HepG2 (cell line): Measurements from ENCODE around the gene ASF1B. TPM values are rescaled to one million over a fixed set of nuclear protein-coding genes. Genes with fewer than 3 reads are reported as not detected.

ENCODE experiments used
- MTERF4 ChIP-seq: sonication (generic); formaldehyde crosslinking; IDR thresholded peaks from 2 replicates; pipeline ENCODE4 v1.8.0; 2023; ENCODE audit warnings: mild to moderate bottlenecking, missing genetic modification reagents
- NFKBIZ ChIP-seq: IDR thresholded peaks from 2 replicates; pipeline ENCODE4 v1.6.1; 2018; ENCODE audit warnings: missing genetic modification reagents, missing compliant biosample characterization
- NR3C1 ChIP-seq: sonication (generic); formaldehyde crosslinking; IDR thresholded peaks from 2 replicates; pipeline ENCODE4 v1.4.0; 2020; ENCODE audit warnings: missing genetic modification reagents
- RAD51 ChIP-seq: fragments of 450-650 bp; IDR thresholded peaks from 2 replicates; pipeline ENCODE4 v1.6.1; 2016; ENCODE audit warnings: borderline replicate concordance
- RELA ChIP-seq: sonication (generic); formaldehyde crosslinking; IDR thresholded peaks from 2 replicates; pipeline ENCODE4 v1.4.0; 2020; ENCODE audit warnings: missing genetic modification reagents
- SCMH1 ChIP-seq: sonication (generic); formaldehyde crosslinking; IDR thresholded peaks from 2 replicates; pipeline ENCODE4 v1.9.0; 2021; ENCODE audit warnings: missing genetic modification reagents, mild to moderate bottlenecking, borderline replicate concordance
- SYNCRIP ChIP-seq: fragments of 200-400 bp; formaldehyde crosslinking; IDR thresholded peaks from 2 replicates; pipeline ENCODE4 v1.6.1; 2018; ENCODE audit warnings: mild to moderate bottlenecking, low read depth, low read length; ENCODE audit not compliant: insufficient read depth
- TOPORS ChIP-seq: sonication (generic); formaldehyde crosslinking; IDR thresholded peaks from 2 replicates; pipeline ENCODE4 v1.8.0; 2023; ENCODE audit warnings: mild to moderate bottlenecking, missing genetic modification reagents
- TRAFD1 ChIP-seq: sonication (generic); formaldehyde crosslinking; IDR thresholded peaks from 2 replicates; pipeline ENCODE4 v1.5.1; 2020; ENCODE audit warnings: missing genetic modification reagents, mild to moderate bottlenecking, borderline replicate concordance
- ZBTB34 ChIP-seq: sonication (generic); formaldehyde crosslinking; IDR thresholded peaks from 2 replicates; pipeline ENCODE4 v1.8.0; 2022; ENCODE audit warnings: mild to moderate bottlenecking, missing genetic modification reagents
- ZBTB40 ChIP-seq, 2 experiments: fragments of 450-650 bp in 1 of 2; sonication (generic) in 1 of 2; formaldehyde crosslinking in 1 of 2; IDR thresholded peaks; 2 replicates each; pipeline versions ENCODE4 v1.6.1 to v1.8.0; 2016 to 2022; ENCODE audit warnings: antibody characterized with exemption in 1 of 2, mild to moderate bottlenecking in 1 of 2, missing genetic modification reagents in 1 of 2
- ZNF224 ChIP-seq: sonication (generic); formaldehyde crosslinking; IDR thresholded peaks from 2 replicates; pipeline ENCODE4 v1.5.0; 2020; ENCODE audit warnings: mild to moderate bottlenecking, missing genetic modification reagents
- ZNF740 ChIP-seq: sonication (generic); formaldehyde crosslinking; IDR thresholded peaks from 2 replicates; pipeline ENCODE4 v1.4.0; 2020; ENCODE audit warnings: missing genetic modification reagents
- ZNF749 ChIP-seq: sonication (generic); formaldehyde crosslinking; IDR thresholded peaks from 2 replicates; pipeline ENCODE4 v1.8.0; 2022; ENCODE audit warnings: mild to moderate bottlenecking, missing genetic modification reagents, moderate library complexity, borderline replicate concordance
- polyA plus RNA-seq, 8 experiments: library from polyadenylated mRNA; depleted of rRNA in 3 of 8; stranded (reverse) in 7 of 8; unstranded in 1 of 8; fragments of >200 nt; fragmentation: Illumina TruSeq in 4 of 8; extraction: Trizol in 4 of 8; gene quantifications; 2 replicates each; pipeline versions ENCODE4 v1.2.1 to v1.2.3, GENCODE V29; 2011 to 2016; ENCODE audit warnings: low read depth in 4 of 8, missing spikeins in 1 of 8, mixed read lengths in 1 of 8; ENCODE audit not compliant: insufficient read depth in 1 of 8
- total RNA-seq, 5 experiments: library from RNA; depleted of rRNA; stranded (reverse); fragments of >200 nt; fragmentation: Illumina TruSeq; extraction: Trizol; gene quantifications; 2 replicates each; pipeline ENCODE4 v1.2.3, GENCODE V29; 2016; ENCODE audit warnings: low read depth in 1 of 5

The ASF1B gene
- total and polyA plus RNA-seq, 2 of the 13 experiments (the other 11 are each of a cell fraction or from before 2014, with no cell fraction given) = 18.2 to 24.8 TPM

- no peak for TF ChIP-seq ZBTB34 (CRISPR knock-in tag)
- TF ChIP-seq TOPORS (CRISPR knock-in tag) = no peak
- no peak for TF ChIP-seq ZNF740
- TF ChIP-seq ZNF224 (CRISPR knock-in tag) = no peak
- TF ChIP-seq RELA (CRISPR knock-in tag) = no peak
- no peak for TF ChIP-seq NFKBIZ
- no peak for TF ChIP-seq RAD51
- no peak for TF ChIP-seq NR3C1 (CRISPR knock-in tag)
- no peak for TF ChIP-seq ZNF749 (CRISPR knock-in tag)
- 0 out of 2 replicates have a peak, but pooled peaks have one; percentile 24 for TF ChIP-seq MTERF4 (CRISPR knock-in tag)
- TF ChIP-seq SYNCRIP = no peak
- TF ChIP-seq SCMH1 = no peak
- 0 out of 2 replicates have a peak, but pooled peaks have one; percentile 40 for TF ChIP-seq TRAFD1 (CRISPR knock-in tag)
- TF ChIP-seq ZBTB40 (IDR thresholded peaks at IDR 0.05) = no peak
- TF ChIP-seq ZBTB40 (CRISPR knock-in tag; IDR thresholded peaks at IDR 0.05) = no peak
Observed at GRCh38 chr19:14072535-14073260, 63.7 kb downstream of the ASF1B start, which contains the start of gene MISP3 (continued).
